CD4-positive, alpha-beta T cell treated with Interleukin-2 at 100 ng/mL for 4 hours (primary cell): ENCODE results near the gene BORA.
"Not testable (repeated sequence)": the region's sequence is repeated elsewhere in the genome, so short reads cannot be mapped to it uniquely, and the experiment has no call there.

Experiments used
- DNase-seq: peaks from one replicate; pipeline ENCODE4 v3.0.0-alpha.2; 2020; ENCODE audit warnings: low spot score

The BORA gene

DNA sequence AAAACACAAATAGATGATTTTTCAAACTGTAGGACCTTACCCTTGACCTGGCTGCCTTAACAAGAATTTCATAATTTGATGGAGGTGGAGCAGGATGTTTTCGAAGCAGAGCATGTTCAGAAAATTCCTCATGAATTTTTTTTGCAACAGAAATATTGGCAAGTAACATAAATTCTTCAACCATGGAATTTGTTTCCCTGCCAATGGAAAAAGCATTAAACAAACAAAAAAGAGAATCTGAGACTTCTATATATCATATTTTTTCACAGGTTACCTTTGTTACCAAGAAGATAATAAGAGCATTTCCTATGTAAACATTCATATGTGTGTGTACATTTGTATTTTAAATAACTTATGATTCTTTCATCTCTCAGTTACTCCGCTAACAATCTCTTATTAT, 35.7 kb downstream of the BORA start:
- no peak for DNase-seq

DNA sequence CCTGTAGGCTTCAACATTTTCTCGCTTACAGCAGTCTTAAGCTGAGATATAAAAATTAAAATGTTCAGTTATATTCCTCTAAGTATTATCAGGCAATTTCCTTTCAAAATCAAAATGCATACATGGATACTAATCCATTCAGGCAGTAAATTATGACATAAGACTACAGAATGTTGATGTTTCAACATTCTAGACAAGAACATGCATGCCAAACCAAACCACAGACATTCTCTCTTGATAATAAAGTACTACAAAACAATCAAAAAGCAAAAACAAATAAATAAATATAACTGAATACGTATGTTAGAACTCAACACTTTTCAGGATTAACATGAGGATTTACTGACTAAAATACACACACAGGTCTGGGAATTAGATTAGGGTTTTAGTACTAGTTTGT, 46.3 kb downstream of the BORA start:
- no peak for DNase-seq

DNA sequence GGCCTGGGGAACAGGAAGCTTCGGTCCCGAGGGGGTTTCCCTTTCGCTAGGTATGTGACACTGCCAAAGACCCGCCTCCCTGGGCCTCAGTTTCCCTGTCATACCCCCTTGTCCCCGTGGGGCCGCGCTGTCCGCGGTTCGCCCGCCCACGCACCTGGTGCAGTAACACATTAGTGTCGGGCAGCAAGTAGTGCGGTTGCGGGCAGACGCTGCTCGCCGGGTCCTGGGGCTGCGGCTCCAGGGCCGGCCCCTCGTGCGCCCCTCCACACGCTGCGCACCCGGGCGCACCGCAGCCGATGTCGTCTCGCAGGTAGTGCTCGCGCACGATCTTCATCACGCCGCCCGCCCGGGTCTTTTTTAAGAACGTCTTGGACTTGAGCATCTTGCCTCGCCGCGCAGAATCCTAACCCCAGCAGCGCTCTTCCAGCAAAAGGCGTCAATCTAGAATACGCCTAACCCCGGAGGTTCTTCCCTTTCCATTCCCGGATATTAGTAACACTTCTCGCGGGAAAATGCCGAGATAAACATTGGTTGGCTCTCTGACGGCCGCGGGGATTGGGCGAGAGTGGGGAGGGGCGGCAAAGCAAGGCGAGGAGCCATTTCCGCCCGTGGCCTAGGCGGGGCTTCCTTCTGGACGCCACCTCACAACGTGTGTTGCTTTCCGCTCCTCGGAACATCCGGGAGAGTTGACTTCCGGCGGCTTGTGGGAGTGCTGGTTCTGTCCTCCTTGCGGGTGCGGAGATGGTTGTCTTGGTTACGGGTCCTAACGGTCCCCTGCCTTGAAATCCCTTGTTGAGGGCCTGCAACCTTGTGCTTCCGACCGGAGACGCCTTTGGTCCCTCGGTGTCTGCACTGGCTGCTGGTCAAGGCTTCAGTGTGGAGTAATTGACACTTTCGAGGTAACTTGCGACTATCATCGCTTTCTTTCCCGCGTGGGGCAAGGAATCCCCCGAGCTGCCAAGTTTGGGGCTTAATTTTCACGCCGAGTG, 54.0 kb downstream of the BORA start, which contains the start of the genes DIS3 and PIBF1:
DIS3 (minus strand) TSS at position 450 of the 989 bp plus-strand sequence; CDS start at position 382, 68 bp downstream.
PIBF1 (plus strand) TSS at position 683 of the 989 bp plus-strand sequence. CDS start 1,337 bp downstream, outside the sequence.
- peak; percentile 95 for DNase-seq

DNA sequence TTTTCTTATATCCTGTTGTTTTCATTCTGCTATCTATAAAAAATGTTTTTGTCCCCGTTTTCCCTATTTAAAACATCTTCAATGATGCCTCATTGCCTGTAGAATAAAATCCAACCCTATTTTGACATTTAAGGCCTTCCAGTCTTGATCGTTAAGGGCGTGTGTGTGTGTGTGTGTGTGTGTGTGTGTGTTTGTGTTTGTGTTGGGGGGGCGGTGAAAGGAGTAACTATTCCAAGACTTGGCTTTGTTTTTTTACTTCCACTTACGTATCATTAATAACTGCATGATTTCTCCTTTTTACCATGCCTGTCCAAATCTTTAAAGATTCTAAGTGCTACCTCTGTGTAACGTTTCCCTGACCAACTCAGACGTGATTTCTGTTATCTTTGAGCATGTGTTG, 55.0 kb downstream of the BORA start:
- DNase-seq = peak; percentile 6

DNA sequence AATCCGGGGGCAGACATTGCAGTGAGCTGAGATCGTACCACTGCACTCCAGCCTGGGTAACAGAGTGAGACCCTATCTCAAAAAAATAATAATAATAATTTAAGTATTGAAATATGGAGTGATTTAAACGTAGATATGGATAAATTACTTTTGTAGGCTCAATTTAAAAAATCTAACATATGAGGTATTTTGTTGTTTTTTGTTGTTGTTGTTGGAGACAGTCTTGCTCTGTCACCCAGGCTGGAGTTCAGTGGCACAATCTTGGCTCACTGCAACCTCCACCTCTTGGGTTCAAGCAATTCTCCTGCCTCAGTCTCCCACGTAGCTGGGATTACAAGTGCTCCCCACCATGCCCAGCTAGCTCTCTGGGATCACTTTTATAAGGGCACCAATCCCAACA, 57.0 kb downstream of the BORA start:
- not testable (repeated sequence) for DNase-seq

DNA sequence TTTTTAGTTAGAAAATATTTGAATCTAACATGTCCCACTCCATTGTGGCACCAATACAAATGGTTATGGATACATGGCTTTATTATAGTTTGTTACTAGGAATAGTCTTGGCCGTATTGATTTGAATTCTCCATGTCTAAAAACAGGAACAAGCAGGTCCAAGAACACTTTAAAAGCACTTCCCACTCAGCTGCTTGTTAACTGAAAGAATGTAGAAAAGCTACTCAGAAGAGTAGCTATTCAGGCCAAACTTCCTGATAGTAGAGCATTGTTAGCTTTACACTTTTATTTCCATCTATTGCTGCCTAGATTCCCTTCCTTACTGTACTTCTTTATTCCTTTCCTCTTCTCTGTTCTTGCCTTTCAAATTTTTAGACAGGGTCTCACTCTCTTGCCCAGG, 61.1 kb downstream of the BORA start:
- no peak for DNase-seq

DNA sequence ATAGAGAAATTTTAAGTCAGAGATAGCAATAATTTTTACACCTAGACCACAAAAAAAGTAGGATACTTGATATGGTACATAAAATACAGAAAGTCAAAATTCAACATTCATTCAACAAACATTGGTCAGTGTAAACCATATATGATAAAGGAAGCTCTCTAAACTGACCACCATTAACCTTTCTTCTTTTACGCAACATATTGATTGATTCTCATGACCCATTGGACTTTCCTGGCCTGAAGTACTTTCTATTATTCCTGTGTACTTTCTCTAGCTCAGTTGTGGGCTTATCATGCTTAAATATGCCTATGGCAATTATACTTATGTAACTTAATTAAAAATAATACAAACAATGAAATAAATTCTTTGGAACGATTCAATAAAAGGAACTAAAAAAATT, 64.9 kb downstream of the BORA start:
- DNase-seq = no peak

DNA sequence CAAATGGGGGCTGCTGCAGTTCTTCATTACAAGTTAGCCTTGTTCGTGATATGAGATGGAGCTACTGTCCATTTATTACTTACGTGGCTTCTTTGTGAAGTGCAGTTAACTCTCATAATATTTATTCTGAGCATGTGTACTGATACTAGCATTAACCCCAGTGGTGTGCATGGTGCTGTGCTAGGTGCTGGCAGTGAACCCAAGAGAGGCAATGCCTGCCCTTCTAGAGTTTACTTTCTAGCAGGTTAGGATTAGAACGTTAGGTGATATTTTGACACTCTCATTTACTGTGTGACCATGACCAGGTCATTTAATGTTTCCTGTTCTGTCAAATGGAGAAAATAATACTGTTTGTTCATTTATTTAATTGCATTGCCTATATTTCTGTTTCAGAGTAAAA, 71.1 kb downstream of the BORA start:
- DNase-seq = no peak

DNA sequence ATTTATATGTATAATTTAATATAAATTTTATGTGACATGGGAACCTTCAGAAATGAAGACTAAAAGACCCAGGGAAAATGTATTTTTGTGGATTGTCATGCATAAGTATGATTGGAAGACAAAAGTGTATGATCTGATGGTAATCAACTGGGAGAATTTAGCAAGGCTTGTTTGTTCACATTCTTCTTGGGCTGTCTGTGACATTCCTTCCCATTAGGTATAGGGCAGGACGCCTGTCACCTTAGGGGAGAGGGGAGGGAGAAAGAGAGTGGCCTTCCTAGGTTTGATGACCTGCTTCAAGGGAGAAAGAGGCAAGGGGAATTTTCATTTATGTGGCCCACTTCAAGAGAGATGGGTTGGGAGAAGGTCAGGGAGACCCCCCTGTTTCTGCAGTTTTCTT, 76.6 kb downstream of the BORA start:
- DNase-seq = no peak
